ENCODE data around the gene NRG2. TPM values are rescaled to one million over a fixed set of nuclear protein-coding genes. Genes with fewer than 3 reads are reported as not detected.

The NRG2 gene
- total and polyA plus RNA-seq, 2 experiments from 2014 or later: 0.37 to 1.3 TPM

DNA sequence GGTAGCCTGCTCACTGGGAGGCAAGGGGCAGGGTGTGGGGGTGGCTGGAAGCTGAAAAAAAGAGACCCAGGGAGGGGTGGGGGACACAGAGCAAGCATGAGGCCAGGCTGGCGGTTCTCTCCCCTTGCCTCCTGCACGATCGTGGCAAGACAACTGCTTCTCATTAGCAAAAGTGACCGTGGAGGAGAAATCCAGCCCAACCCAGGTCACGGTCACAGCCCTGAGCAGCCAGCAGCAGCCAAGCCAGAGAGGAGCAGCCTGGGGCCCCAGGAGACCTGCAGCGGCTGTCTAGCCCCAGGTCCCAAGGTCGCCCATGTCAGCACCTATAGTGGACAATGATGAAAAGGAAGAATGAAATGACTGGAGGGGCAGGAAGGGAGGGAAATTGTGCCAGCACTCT is 89.1 kb downstream of the NRG2 start (continued):
- TF ChIP-seq, protein P1, sequence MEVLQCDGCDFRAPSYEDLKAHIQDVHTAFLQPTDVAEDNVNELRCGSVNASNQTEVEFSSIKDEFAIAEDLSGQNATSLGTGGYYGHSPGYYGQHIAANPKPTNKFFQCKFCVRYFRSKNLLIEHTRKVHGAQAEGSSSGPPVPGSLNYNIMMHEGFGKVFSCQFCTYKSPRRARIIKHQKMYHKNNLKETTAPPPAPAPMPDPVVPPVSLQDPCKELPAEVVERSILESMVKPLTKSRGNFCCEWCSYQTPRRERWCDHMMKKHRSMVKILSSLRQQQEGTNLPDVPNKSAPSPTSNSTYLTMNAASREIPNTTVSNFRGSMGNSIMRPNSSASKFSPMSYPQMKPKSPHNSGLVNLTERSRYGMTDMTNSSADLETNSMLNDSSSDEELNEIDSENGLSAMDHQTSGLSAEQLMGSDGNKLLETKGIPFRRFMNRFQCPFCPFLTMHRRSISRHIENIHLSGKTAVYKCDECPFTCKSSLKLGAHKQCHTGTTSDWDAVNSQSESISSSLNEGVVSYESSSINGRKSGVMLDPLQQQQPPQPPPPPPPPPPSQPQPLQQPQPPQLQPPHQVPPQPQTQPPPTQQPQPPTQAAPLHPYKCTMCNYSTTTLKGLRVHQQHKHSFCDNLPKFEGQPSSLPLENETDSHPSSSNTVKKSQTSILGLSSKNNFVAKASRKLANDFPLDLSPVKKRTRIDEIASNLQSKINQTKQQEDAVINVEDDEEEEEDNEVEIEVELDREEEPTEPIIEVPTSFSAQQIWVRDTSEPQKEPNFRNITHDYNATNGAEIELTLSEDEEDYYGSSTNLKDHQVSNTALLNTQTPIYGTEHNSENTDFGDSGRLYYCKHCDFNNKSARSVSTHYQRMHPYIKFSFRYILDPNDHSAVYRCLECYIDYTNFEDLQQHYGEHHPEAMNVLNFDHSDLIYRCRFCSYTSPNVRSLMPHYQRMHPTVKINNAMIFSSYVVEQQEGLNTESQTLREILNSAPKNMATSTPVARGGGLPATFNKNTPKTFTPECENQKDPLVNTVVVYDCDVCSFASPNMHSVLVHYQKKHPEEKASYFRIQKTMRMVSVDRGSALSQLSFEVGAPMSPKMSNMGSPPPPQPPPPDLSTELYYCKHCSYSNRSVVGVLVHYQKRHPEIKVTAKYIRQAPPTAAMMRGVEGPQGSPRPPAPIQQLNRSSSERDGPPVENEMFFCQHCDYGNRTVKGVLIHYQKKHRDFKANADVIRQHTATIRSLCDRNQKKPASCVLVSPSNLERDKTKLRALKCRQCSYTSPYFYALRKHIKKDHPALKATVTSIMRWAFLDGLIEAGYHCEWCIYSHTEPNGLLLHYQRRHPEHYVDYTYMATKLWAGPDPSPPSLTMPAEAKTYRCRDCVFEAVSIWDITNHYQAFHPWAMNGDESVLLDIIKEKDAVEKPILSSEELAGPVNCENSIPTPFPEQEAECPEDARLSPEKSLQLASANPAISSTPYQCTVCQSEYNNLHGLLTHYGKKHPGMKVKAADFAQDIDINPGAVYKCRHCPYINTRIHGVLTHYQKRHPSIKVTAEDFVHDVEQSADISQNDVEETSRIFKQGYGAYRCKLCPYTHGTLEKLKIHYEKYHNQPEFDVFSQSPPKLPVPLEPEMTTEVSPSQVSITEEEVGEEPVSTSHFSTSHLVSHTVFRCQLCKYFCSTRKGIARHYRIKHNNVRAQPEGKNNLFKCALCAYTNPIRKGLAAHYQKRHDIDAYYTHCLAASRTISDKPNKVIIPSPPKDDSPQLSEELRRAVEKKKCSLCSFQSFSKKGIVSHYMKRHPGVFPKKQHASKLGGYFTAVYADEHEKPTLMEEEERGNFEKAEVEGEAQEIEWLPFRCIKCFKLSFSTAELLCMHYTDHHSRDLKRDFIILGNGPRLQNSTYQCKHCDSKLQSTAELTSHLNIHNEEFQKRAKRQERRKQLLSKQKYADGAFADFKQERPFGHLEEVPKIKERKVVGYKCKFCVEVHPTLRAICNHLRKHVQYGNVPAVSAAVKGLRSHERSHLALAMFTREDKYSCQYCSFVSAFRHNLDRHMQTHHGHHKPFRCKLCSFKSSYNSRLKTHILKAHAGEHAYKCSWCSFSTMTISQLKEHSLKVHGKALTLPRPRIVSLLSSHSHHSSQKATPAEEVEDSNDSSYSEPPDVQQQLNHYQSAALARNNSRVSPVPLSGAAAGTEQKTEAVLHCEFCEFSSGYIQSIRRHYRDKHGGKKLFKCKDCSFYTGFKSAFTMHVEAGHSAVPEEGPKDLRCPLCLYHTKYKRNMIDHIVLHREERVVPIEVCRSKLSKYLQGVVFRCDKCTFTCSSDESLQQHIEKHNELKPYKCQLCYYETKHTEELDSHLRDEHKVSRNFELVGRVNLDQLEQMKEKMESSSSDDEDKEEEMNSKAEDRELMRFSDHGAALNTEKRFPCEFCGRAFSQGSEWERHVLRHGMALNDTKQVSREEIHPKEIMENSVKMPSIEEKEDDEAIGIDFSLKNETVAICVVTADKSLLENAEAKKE (CRISPR knock-in tag; IDR thresholded peaks at IDR 0.05): no peak
- TF ChIP-seq NANOG (IDR thresholded peaks at IDR 0.05; ENCODE audit: borderline replicate concordance) (no peak), POLR2AphosphoS5 (IDR thresholded peaks at IDR 0.05; ENCODE audit: low read depth) (no peak), STAT1 (IDR thresholded peaks at IDR 0.05; ENCODE audit: unreplicated experiment) (no peak), JUNB (IDR thresholded peaks at IDR 0.05; ENCODE audit: unreplicated experiment) (no peak)
- TF ChIP-seq, protein P2, sequence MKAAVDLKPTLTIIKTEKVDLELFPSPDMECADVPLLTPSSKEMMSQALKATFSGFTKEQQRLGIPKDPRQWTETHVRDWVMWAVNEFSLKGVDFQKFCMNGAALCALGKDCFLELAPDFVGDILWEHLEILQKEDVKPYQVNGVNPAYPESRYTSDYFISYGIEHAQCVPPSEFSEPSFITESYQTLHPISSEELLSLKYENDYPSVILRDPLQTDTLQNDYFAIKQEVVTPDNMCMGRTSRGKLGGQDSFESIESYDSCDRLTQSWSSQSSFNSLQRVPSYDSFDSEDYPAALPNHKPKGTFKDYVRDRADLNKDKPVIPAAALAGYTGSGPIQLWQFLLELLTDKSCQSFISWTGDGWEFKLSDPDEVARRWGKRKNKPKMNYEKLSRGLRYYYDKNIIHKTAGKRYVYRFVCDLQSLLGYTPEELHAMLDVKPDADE (IDR thresholded peaks at IDR 0.05): no peak
- TF ChIP-seq, protein P3, sequence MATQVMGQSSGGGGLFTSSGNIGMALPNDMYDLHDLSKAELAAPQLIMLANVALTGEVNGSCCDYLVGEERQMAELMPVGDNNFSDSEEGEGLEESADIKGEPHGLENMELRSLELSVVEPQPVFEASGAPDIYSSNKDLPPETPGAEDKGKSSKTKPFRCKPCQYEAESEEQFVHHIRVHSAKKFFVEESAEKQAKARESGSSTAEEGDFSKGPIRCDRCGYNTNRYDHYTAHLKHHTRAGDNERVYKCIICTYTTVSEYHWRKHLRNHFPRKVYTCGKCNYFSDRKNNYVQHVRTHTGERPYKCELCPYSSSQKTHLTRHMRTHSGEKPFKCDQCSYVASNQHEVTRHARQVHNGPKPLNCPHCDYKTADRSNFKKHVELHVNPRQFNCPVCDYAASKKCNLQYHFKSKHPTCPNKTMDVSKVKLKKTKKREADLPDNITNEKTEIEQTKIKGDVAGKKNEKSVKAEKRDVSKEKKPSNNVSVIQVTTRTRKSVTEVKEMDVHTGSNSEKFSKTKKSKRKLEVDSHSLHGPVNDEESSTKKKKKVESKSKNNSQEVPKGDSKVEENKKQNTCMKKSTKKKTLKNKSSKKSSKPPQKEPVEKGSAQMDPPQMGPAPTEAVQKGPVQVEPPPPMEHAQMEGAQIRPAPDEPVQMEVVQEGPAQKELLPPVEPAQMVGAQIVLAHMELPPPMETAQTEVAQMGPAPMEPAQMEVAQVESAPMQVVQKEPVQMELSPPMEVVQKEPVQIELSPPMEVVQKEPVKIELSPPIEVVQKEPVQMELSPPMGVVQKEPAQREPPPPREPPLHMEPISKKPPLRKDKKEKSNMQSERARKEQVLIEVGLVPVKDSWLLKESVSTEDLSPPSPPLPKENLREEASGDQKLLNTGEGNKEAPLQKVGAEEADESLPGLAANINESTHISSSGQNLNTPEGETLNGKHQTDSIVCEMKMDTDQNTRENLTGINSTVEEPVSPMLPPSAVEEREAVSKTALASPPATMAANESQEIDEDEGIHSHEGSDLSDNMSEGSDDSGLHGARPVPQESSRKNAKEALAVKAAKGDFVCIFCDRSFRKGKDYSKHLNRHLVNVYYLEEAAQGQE (IDR thresholded peaks at IDR 0.05; ENCODE audit: unreplicated experiment): no peak

Measured in GM23338 (cell line).